ENCODE measurements around the gene DPF3. TPM values are rescaled to one million over a fixed set of nuclear protein-coding genes. Genes with fewer than 3 reads are reported as not detected.
A peak's percentile ranks its signal among the peaks of the same experiment; 100 is the strongest.

DPF3 gene
- total RNA-seq, 1 donor from 2014 or later: 1.3 TPM

DNA sequence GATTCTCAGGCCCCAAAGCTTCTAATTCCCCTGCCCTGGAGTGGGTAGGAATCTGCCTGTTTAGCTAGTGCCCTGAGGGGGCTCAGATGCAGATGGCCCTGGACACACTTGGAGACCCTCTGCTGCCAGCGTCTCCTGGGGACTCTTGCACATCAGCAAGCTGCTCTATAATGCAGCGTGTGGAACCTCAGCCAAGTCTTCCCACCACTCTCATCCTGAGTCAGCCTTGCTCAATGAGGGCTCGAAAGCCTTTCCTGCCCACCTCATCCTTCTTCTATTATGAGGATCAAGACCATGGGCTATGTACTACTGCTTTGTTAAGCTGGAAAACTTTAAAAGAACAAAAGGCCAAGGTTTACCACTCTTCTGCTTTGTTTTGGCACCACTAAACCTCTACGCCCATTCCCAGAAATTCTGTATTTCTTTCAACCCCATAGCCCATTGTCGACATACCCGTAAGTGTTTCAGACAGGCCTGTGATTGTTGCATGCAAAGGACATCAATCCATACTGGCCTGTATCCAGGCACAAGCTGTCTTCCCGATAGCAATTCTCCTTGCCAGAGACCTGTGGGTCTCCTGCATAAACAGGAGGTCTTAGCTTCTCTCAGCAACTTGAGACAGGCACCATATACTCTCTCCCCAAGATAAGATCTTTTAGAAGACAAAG, 246.9 kb downstream of the DPF3 start:
- Mint-ChIP-seq H3K9me3 (no peaks in the 10 kb centered on the region), H3K4me3 (no peak overlapping the region), H3K36me3 (ENCODE audit: low read depth) (no peaks in the 10 kb centered on the region), H3K4me1 (peaks cover 10% of the 10 kb centered on the region), H3K27me3 (ENCODE audit: low read depth) (no peaks in the 10 kb centered on the region), H3K27ac (ENCODE audit: unreplicated experiment) (no peak overlapping the region)
- no peak for DNase-seq (ENCODE audit: low read depth, low spot score)
- TF ChIP-seq, protein P1, sequence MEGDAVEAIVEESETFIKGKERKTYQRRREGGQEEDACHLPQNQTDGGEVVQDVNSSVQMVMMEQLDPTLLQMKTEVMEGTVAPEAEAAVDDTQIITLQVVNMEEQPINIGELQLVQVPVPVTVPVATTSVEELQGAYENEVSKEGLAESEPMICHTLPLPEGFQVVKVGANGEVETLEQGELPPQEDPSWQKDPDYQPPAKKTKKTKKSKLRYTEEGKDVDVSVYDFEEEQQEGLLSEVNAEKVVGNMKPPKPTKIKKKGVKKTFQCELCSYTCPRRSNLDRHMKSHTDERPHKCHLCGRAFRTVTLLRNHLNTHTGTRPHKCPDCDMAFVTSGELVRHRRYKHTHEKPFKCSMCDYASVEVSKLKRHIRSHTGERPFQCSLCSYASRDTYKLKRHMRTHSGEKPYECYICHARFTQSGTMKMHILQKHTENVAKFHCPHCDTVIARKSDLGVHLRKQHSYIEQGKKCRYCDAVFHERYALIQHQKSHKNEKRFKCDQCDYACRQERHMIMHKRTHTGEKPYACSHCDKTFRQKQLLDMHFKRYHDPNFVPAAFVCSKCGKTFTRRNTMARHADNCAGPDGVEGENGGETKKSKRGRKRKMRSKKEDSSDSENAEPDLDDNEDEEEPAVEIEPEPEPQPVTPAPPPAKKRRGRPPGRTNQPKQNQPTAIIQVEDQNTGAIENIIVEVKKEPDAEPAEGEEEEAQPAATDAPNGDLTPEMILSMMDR (conservative IDR thresholded peaks at IDR 0.05): no peak

DNA sequence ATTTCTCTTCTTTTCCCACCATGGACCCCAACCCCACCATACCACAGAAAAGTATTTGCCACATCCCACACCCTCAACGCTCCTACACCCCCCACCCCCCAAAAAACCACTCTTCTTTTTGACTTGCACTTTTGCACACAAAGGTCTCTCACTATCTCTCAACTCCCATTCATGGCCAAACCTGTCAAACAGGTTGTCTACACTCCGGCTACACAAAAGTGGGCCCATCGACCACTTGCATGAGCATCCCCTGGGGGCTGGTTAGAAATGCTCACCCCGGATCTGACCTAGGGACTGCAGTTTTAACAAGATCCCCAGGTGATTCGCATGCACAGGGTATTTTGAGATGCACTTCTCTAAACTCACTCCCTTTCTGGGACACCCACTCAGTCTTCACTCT, 248.2 kb downstream of the DPF3 start:
- Mint-ChIP-seq H3K4me1 (peaks cover 10% of the 10 kb centered on the region), H3K9me3 (peaks cover 4% of the 10 kb centered on the region), H3K36me3 (ENCODE audit: low read depth) (no peaks in the 10 kb centered on the region), H3K4me3 (no peak overlapping the region), H3K27me3 (ENCODE audit: low read depth) (no peaks in the 10 kb centered on the region), H3K27ac (ENCODE audit: unreplicated experiment) (no peak overlapping the region)
- no peak for DNase-seq (ENCODE audit: low read depth, low spot score)
- TF ChIP-seq, protein P1 (conservative IDR thresholded peaks at IDR 0.05): no peak

DNA sequence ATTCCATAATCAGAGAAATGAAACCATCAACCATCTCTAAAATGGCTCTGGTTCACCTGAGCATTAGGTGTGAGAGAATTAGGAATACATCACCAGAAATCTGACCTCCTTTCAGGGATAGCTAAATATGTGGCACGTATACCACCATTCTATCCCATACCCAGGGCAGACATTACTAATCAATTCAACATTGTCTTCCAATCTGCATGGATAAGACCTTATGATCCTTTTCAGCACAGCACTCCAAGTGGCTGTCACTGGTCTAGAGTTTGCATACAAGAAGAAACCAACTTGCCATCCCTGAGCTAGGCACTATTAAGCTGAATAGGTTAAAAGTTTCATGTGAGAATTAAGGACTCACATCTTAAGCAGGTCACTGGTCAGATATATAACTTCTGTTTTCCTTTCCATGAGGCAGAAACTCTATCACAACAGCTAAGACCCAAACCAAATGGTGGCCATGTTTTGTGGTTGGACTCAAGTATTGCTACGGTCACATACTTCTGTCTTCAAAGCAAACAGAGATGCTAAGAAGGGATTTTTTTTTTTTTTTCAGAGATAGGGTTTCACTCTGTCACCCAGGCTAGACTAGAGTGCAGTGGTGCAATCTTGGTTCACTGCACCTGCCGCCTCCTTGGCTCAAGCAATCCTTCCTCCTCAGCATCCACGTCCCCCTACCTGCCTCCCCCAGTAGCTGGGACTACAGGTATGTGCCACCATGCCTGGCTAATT, 249.0 kb downstream of the DPF3 start:
- no peak overlapping the region for H3K27ac Mint-ChIP-seq (ENCODE audit: unreplicated experiment)
- DNase-seq (ENCODE audit: low read depth, low spot score): no peak
- H3K4me1 Mint-ChIP-seq: peaks cover 10% of the 10 kb centered on the region
- no peaks in the 10 kb centered on the region for H3K27me3 Mint-ChIP-seq (ENCODE audit: low read depth)
- H3K4me3 Mint-ChIP-seq: no peak overlapping the region
- TF ChIP-seq, protein P1 (conservative IDR thresholded peaks at IDR 0.05): no peak
- peaks cover 10% of the 10 kb centered on the region for H3K9me3 Mint-ChIP-seq
- peaks cover 3% of the 10 kb centered on the region for H3K36me3 Mint-ChIP-seq (ENCODE audit: low read depth)

DNA sequence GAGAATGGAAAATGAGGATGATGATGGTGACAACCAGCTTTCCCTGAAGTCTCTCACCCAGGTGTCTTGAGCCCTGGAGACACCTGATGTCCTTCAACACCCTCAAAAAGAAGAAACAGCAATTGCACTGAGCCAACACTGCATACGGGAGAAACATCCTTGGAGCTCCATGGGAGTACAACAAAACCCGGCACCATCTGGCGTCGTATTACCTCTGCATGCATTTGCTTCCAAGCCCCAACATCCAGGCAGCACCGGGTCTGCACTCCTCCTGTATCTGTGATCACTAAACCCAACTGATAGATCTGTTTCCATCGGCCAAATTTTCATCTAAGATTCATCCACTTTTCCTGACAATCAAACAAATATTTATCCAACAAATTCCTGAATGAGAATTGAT, 249.9 kb downstream of the DPF3 start:
- peak overlapping the region; percentile 48 for H3K27ac Mint-ChIP-seq (ENCODE audit: unreplicated experiment)
- H3K9me3 Mint-ChIP-seq: peaks cover 15% of the 10 kb centered on the region
- no peak overlapping the region for H3K4me3 Mint-ChIP-seq
- peaks cover 10% of the 10 kb centered on the region for H3K4me1 Mint-ChIP-seq
- H3K36me3 Mint-ChIP-seq (ENCODE audit: low read depth): peaks cover 3% of the 10 kb centered on the region
- H3K27me3 Mint-ChIP-seq (ENCODE audit: low read depth): no peaks in the 10 kb centered on the region
- TF ChIP-seq, protein P1 (conservative IDR thresholded peaks at IDR 0.05): no peak
- DNase-seq (ENCODE audit: low read depth, low spot score): no peak

DNA sequence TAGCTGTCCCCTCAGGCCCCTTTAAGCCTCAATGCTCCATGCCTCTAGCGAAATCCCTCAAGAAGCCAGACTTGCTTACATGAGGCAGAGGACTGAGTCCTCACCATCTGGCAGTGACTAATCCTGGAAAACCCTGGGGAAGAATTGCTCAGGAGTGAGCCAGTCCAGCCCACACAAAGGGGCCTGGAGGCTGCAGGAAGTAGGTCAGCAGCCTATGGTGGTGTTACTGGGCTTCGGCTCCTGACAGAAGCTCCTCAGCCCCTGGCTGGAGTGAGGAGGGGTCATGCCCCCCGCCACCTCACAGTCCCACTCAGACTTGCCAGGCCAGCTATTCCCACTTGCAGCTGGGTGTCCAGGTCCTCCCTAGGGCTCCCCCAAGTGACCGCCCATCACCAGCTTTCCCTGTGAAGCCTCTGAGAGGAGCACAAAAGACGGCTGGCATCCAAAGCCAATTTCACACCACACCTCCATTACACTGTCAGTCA, 250.5 kb downstream of the DPF3 start:
- Mint-ChIP-seq H3K36me3 (ENCODE audit: low read depth) (peaks cover 3% of the 10 kb centered on the region), H3K9me3 (peaks cover 15% of the 10 kb centered on the region), H3K4me3 (no peak overlapping the region), H3K27me3 (ENCODE audit: low read depth) (no peaks in the 10 kb centered on the region), H3K27ac (ENCODE audit: unreplicated experiment) (peak overlapping the region; percentile 48), H3K4me1 (peaks cover 10% of the 10 kb centered on the region)
- DNase-seq (ENCODE audit: low read depth, low spot score): no peak
- TF ChIP-seq, protein P1 (conservative IDR thresholded peaks at IDR 0.05): no peak
